ENCODE results near the gene POLD1. TPM values are rescaled to one million over a fixed set of nuclear protein-coding genes. Genes with fewer than 3 reads are reported as not detected.
"Not testable (repeated sequence)": the region's sequence is repeated elsewhere in the genome, so short reads cannot be mapped to it uniquely, and the experiment has no call there.

POLD1 gene
- total RNA-seq, 1 experiment from 2014 or later: 31.9 TPM

- TF ChIP-seq CTCF (IDR thresholded peaks at IDR 0.05; ENCODE audit: unreplicated experiment): no peak
- peak overlapping the region; percentile 72 for H3K27ac Mint-ChIP-seq (ENCODE audit: low read depth, unreplicated experiment)
- BruUV-seq (replicated peaks): no TSS peak
- peak; percentile 23 for DNase-seq (ENCODE audit: unreplicated experiment)
- H3K36me3 Mint-ChIP-seq (ENCODE audit: insufficient read depth, unreplicated experiment): peaks cover 48% of the 10 kb centered on the region
- peak overlapping the region; percentile 85 for H3K4me3 Mint-ChIP-seq (ENCODE audit: unreplicated experiment)
- ChIA-PET POLR2A (interaction anchor here (0.6 to 2.7 kb wide), 18 partner anchors 9 to 1393 kb away, joined by 3 to 19 read pairs (median 4); partner anchors contain the start of genes EMC10, GARIN5A, JOSD2 and NR1H2), CTCF (interaction anchor here (0.5 to 1.1 kb wide), 2 partner anchors 19 to 560 kb away, joined by 4 to 5 read pairs; partner anchors contain the start of gene NAPSA)
- intact Hi-C loops (cut with micrococcal nuclease): loop anchor here (1.0 kb wide), 1 partner anchor 91 kb away; the partner anchor contains the start of genes EMC10 and GARIN5A
- no peaks in the 10 kb centered on the region for H3K9me3 Mint-ChIP-seq (ENCODE audit: unreplicated experiment)
- H3K27me3 Mint-ChIP-seq (ENCODE audit: insufficient read depth, unreplicated experiment): no peaks in the 10 kb centered on the region
- peaks cover 22% of the 10 kb centered on the region for H3K4me1 Mint-ChIP-seq (ENCODE audit: insufficient read depth, unreplicated experiment)
Observed at GRCh38 chr19:50384685-50385535, 763 bp downstream of the POLD1 start.

- intact Hi-C loops (cut with micrococcal nuclease): no loop called here
- Mint-ChIP-seq H3K36me3 (ENCODE audit: insufficient read depth, unreplicated experiment) (peaks cover 41% of the 10 kb centered on the region), H3K27me3 (ENCODE audit: insufficient read depth, unreplicated experiment) (no peaks in the 10 kb centered on the region), H3K27ac (ENCODE audit: low read depth, unreplicated experiment) (no peak overlapping the region), H3K4me1 (ENCODE audit: insufficient read depth, unreplicated experiment) (peaks cover 22% of the 10 kb centered on the region), H3K9me3 (ENCODE audit: unreplicated experiment) (no peaks in the 10 kb centered on the region), H3K4me3 (ENCODE audit: unreplicated experiment) (no peak overlapping the region)
- ChIA-PET POLR2A (interaction anchor here (0.6 kb wide), 1 partner anchor 44 kb away, joined by 3 read pairs; no protein-coding TSS in a partner anchor), CTCF (interaction anchor here (0.7 kb wide), 2 partner anchors 11 to 720 kb away, joined by 3 to 6 read pairs; no protein-coding TSS in a partner anchor)
- TF ChIP-seq CTCF (IDR thresholded peaks at IDR 0.05; ENCODE audit: unreplicated experiment): no peak
- no TSS peak for BruUV-seq (replicated peaks)
- peak; percentile 54 for DNase-seq (ENCODE audit: unreplicated experiment)
Observed at GRCh38 chr19:50387176-50387867, 3.2 kb downstream of the POLD1 start.

GRCh38 chr19:50387868-50388245 is 3.7 kb downstream of the POLD1 start:
- peaks cover 22% of the 10 kb centered on the region for H3K4me1 Mint-ChIP-seq (ENCODE audit: insufficient read depth, unreplicated experiment)
- H3K36me3 Mint-ChIP-seq (ENCODE audit: insufficient read depth, unreplicated experiment): peaks cover 39% of the 10 kb centered on the region
- intact Hi-C loops (cut with micrococcal nuclease): no loop called here
- CTCF ChIA-PET: interaction anchor here (0.7 to 1.0 kb wide), 3 partner anchors 11 to 719 kb away, joined by 3 to 6 read pairs (median 3); no protein-coding TSS in a partner anchor
- POLR2A ChIA-PET: interaction anchor here (0.8 kb wide), 1 partner anchor 75 kb away, joined by 3 read pairs; no protein-coding TSS in a partner anchor
- H3K27me3 Mint-ChIP-seq (ENCODE audit: insufficient read depth, unreplicated experiment): no peaks in the 10 kb centered on the region
- no peak for TF ChIP-seq CTCF (IDR thresholded peaks at IDR 0.05; ENCODE audit: unreplicated experiment)
- no peak overlapping the region for H3K27ac Mint-ChIP-seq (ENCODE audit: low read depth, unreplicated experiment)
- no peaks in the 10 kb centered on the region for H3K9me3 Mint-ChIP-seq (ENCODE audit: unreplicated experiment)
- no peak overlapping the region for H3K4me3 Mint-ChIP-seq (ENCODE audit: unreplicated experiment)
- no TSS peak for BruUV-seq (replicated peaks)
- DNase-seq (ENCODE audit: unreplicated experiment): no peak

- H3K4me3 Mint-ChIP-seq (ENCODE audit: unreplicated experiment); POLR2A ChIA-PET: not testable (repeated sequence)
Observed at GRCh38 chr19:50390295-50390694, 6.1 kb downstream of the POLD1 start.

GRCh38 chr19:50390952-50391351 is 6.8 kb downstream of the POLD1 start:
- H3K36me3 Mint-ChIP-seq (ENCODE audit: insufficient read depth, unreplicated experiment): peaks cover 26% of the 10 kb centered on the region
- H3K4me3 Mint-ChIP-seq (ENCODE audit: unreplicated experiment); intact Hi-C loops (cut with micrococcal nuclease); POLR2A ChIA-PET; H3K27ac Mint-ChIP-seq (ENCODE audit: low read depth, unreplicated experiment); H3K27me3 Mint-ChIP-seq (ENCODE audit: insufficient read depth, unreplicated experiment); DNase-seq (ENCODE audit: unreplicated experiment); H3K9me3 Mint-ChIP-seq (ENCODE audit: unreplicated experiment); H3K4me1 Mint-ChIP-seq (ENCODE audit: insufficient read depth, unreplicated experiment); BruUV-seq (replicated peaks): not testable (repeated sequence)
- CTCF ChIA-PET: interaction anchor here (0.7 kb wide), 1 partner anchor 16 kb away, joined by 4 read pairs; no protein-coding TSS in a partner anchor

More at GRCh38 chr19:50390295-50390694, 6.1 kb downstream of the POLD1 start:
- DNase-seq (ENCODE audit: unreplicated experiment); intact Hi-C loops (cut with micrococcal nuclease); H3K27me3 Mint-ChIP-seq (ENCODE audit: insufficient read depth, unreplicated experiment); CTCF ChIA-PET; BruUV-seq (replicated peaks); H3K4me1 Mint-ChIP-seq (ENCODE audit: insufficient read depth, unreplicated experiment); H3K27ac Mint-ChIP-seq (ENCODE audit: low read depth, unreplicated experiment); H3K9me3 Mint-ChIP-seq (ENCODE audit: unreplicated experiment): not testable (repeated sequence)
- peaks cover 20% of the 10 kb centered on the region for H3K36me3 Mint-ChIP-seq (ENCODE audit: insufficient read depth, unreplicated experiment)

Measured in MCF 10A (cell line).